HCT116 (cell line): ENCODE data around the gene FXYD2. TPM values are rescaled to one million over a fixed set of nuclear protein-coding genes. Genes with fewer than 3 reads are reported as not detected.

Experiments used
- ATAC-seq: fragments of 200-7000 bp; cut with Tn5 transposase; 2 replicates; pipeline ENCODE4 v1.9.1; 2020; ENCODE audit warnings: mild to moderate bottlenecking, moderate library complexity
- BruUV-seq: library from RNA; stranded (reverse); fragments of 400-500 nt; replicated peaks from 2 replicates; lab custom pipeline; 2021; lab: Mats Ljungman, UMichigan
- CTCF ChIA-PET: fragments of 300-600 bp; sonication (Branson Sonifier 250); formaldehyde crosslinking; loops from one replicate; lab custom pipeline; 2021; ENCODE audit warnings: antibody characterized with exemption; lab: Charles Lee
- POLR2A ChIA-PET: fragments of 300-600, 350-600 bp; sonication (Branson Sonifier 250); formaldehyde crosslinking; loops from one replicate; lab custom pipeline; 2021; ENCODE audit warnings: antibody characterized with exemption; lab: Charles Lee
- RAD21 ChIA-PET, 2 experiments: fragments of 300-600 bp; sonication (Branson Sonifier 250); formaldehyde crosslinking; loops; one replicate each; lab custom pipeline; 2023; ENCODE audit warnings: low total read pairs in 2 of 2; ENCODE audit not compliant: uncharacterized antibody in 2 of 2, unreplicated experiment in 2 of 2, low non-redundant PET in 1 of 2; lab: Charles Lee
- DNase-seq: peaks from one replicate; pipeline ENCODE4 v3.0.0-alpha.2; 2010; ENCODE audit warnings: low read depth, low spot score
- H2AFZ ChIP-seq: fragments of 200-600 bp; shearing (Covaris generic), sonication (generic); 2 replicates; pipeline ENCODE4 v1.6.1; 2017; ENCODE audit warnings: low read depth, mixed run types, mixed read lengths, antibody characterized with exemption, low read length; ENCODE audit not compliant: poor library complexity, severe bottlenecking
- H3K27ac ChIP-seq: 2 replicates; pipeline ENCODE4 v1.5.1; 2012; ENCODE audit warnings: low read depth, low read length
- H3K27me3 ChIP-seq: fragments of 200-600 bp; sonication (generic); 2 replicates; pipeline ENCODE4 v1.6.1; 2016; ENCODE audit warnings: mixed run types, low read length, mixed read lengths; ENCODE audit not compliant: insufficient read depth
- H3K36me3 ChIP-seq, 2 experiments: fragments of 200-500 bp in 1 of 2; fragments of 200-600 bp in 1 of 2; sonication (Bioruptor generic) in 1 of 2; sonication (generic) in 1 of 2; 2 replicates each; pipeline versions ENCODE4 v1.5.1 to v1.6.1; 2014 to 2016; ENCODE audit warnings: low read length in 2 of 2, inconsistent platforms in 1 of 2, mixed read lengths in 1 of 2, mixed run types in 1 of 2; ENCODE audit not compliant: insufficient read depth in 2 of 2, control insufficient read depth in 1 of 2
- H3K4me1 ChIP-seq, 2 experiments: fragments of 200-600 bp in 1 of 2; sonication (generic) in 1 of 2; 2 replicates each; pipeline versions ENCODE4 v1.5.1 to v1.6.1; 2012 to 2017; ENCODE audit warnings: low read length in 2 of 2, inconsistent platforms in 1 of 2, mild to moderate bottlenecking in 1 of 2, mixed read lengths in 1 of 2, mixed run types in 1 of 2, moderate library complexity in 1 of 2; ENCODE audit not compliant: insufficient read depth in 2 of 2, control insufficient read depth in 1 of 2
- H3K4me2 ChIP-seq: fragments of 200-600 bp; sonication (generic); 2 replicates; pipeline ENCODE4 v1.6.1; 2017; ENCODE audit warnings: mixed run types, low read length, mixed read lengths
- H3K4me3 ChIP-seq, 2 experiments: fragments of 200-600 bp in 1 of 2; sonication (generic) in 1 of 2; replicated peaks in 1 of 2; 2 replicates each; pipeline ENCODE4 v1.5.1; 2011 to 2016; ENCODE audit warnings: low read length in 2 of 2, control low read depth in 1 of 2, low read depth in 1 of 2, mild to moderate bottlenecking in 1 of 2, mixed read lengths in 1 of 2, mixed run types in 1 of 2
- H3K79me2 ChIP-seq: fragments of 200-600 bp; sonication (generic); 2 replicates; pipeline ENCODE4 v1.6.1; 2017; ENCODE audit warnings: mild to moderate bottlenecking, mixed run types, low read length, moderate library complexity, mixed read lengths; ENCODE audit not compliant: insufficient read depth
- H3K9ac ChIP-seq: fragments of 200-600 bp; sonication (generic); 2 replicates; pipeline ENCODE4 v1.6.1; 2016; ENCODE audit warnings: low read length, mixed read lengths
- H3K9me2 ChIP-seq: fragments of 200-600 bp; sonication (generic), shearing (Covaris generic); 2 replicates; pipeline ENCODE4 v1.6.1; 2017; ENCODE audit warnings: mixed run types, mild to moderate bottlenecking, moderate library complexity; ENCODE audit not compliant: insufficient read depth
- H3K9me3 ChIP-seq, 2 experiments: fragments of 200-500 bp in 1 of 2; fragments of 200-600 bp in 1 of 2; sonication (Bioruptor generic) in 1 of 2; sonication (generic) in 1 of 2; 2 replicates each; pipeline ENCODE4 v1.6.1; 2014 to 2017; ENCODE audit warnings: low read length in 2 of 2, mixed read lengths in 2 of 2, inconsistent platforms in 1 of 2, low read depth in 1 of 2, mild to moderate bottlenecking in 1 of 2, mixed run types in 1 of 2, moderate library complexity in 1 of 2; ENCODE audit not compliant: control insufficient read depth in 1 of 2, insufficient read depth in 1 of 2
- H4K20me1 ChIP-seq: fragments of 200-600 bp; sonication (generic), shearing (Covaris generic); 2 replicates; pipeline ENCODE4 v1.6.1; 2017; ENCODE audit warnings: mixed run types, mild to moderate bottlenecking, moderate library complexity; ENCODE audit not compliant: insufficient read depth
- POLR2A ChIP-seq: IDR thresholded peaks from 2 replicates; pipeline ENCODE4 v1.7.0; 2011; ENCODE audit warnings: borderline replicate concordance; ENCODE audit not compliant: insufficient read depth, insufficient read length; ENCODE audit errors: extremely low read depth
- REST ChIP-seq: IDR thresholded peaks from 2 replicates; pipeline ENCODE4 v1.6.1; 2012; ENCODE audit warnings: low read depth
- SIN3A ChIP-seq: IDR thresholded peaks from 2 replicates; pipeline ENCODE4 v1.6.1; 2012; ENCODE audit warnings: low read depth
- ZBTB33 ChIP-seq: IDR thresholded peaks from 2 replicates; pipeline ENCODE4 v1.6.1; 2011; ENCODE audit warnings: mild to moderate bottlenecking, low read length, moderate library complexity; ENCODE audit not compliant: insufficient replicate concordance; ENCODE audit errors: extremely low read depth
- ZFX ChIP-seq: fragments of 450-650 bp; IDR thresholded peaks from 2 replicates; pipeline ENCODE4 v1.6.1; 2017
- ZNF274 ChIP-seq: fragments of 200-500 bp; sonication (Bioruptor generic); IDR thresholded peaks from 2 replicates; pipeline ENCODE4 v1.6.1; 2014; ENCODE audit warnings: mild to moderate bottlenecking, low read depth, low read length, inconsistent platforms
- intact Hi-C: fragments of 100-400 bp; cut with micrococcal nuclease; formaldehyde crosslinking; loops from 2 replicates; pipeline ENCODE4 v1.10.0; 2022
- total RNA-seq: library from RNA; stranded (reverse); gene quantifications from one replicate; pipeline ENCODE4 v1.2.1, GENCODE V29; 2021; ENCODE audit not compliant: unreplicated experiment

The FXYD2 gene
- total RNA-seq, 1 experiment from 2014 or later, result 0.52 TPM

- TF ChIP-seq REST, result no peak
- TF ChIP-seq ZNF274, result no peak
- no peak for TF ChIP-seq ZFX
Observed at GRCh38 chr11:117862753-117863152, 38.2 kb upstream of the FXYD2 start (continued).

GRCh38 chr11:117862019-117862725 lies 37.6 kb upstream of the FXYD2 start:
- DNase-seq (no peak), ATAC-seq (no peak)
- Histone ChIP-seq H3K9me3 (no peaks in the 10 kb centered on the region), H3K36me3 (no peaks in the 10 kb centered on the region), H2AFZ (no peak overlapping the region), H3K4me2 (no peak overlapping the region), H4K20me1 (no peaks in the 10 kb centered on the region), H3K4me3 (no peak overlapping the region), H3K4me1 (0 out of 4 replicates have a peak, but pooled peaks cover 0 to 2% of the 10 kb centered on the region in 2 experiments), H3K9ac (no peak overlapping the region), H3K27me3 (no peaks in the 10 kb centered on the region), H3K27ac (no peak overlapping the region), H3K79me2 (no peaks in the 10 kb centered on the region), H3K9me2 (no peaks in the 10 kb centered on the region)
- TF ChIP-seq ZBTB33, result no peak
- TF ChIP-seq POLR2A, result no peak
- TF ChIP-seq SIN3A, result no peak
- POLR2A ChIA-PET, result no interaction called here
- CTCF ChIA-PET, result no interaction called here
- RAD21 ChIA-PET, result no interaction called here
- intact Hi-C loops, result no loop called here
- no TSS peak for BruUV-seq
